ENCODE results near the gene HDAC4. TPM values are rescaled to one million over a fixed set of nuclear protein-coding genes. Genes with fewer than 3 reads are reported as not detected.

The HDAC4 gene
- total RNA-seq, 1 experiment from 2014 or later: 40.1 TPM

DNA sequence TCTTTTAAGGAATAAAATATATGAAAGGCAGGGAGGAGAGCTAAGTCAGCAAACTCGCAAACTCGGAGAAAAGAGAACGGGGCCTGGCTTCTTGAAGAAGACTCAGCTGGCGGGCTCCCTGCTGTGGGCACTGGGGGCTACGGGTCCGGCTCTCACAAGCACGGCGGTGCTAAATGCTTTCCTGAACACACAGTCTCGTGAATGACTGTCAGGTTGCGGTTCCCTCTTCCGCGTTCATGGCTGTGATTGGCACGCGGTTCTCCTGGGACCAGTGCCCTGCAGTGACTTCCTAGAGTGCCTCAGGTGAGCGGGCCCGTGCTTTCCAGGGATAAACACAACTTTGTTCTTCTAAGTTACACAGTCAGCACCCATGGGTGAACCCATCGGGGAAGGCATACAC lies 208.4 kb downstream of the HDAC4 start:
- Histone ChIP-seq H3K36me3 (ENCODE audit: control insufficient read depth, insufficient read depth, low read length) (no peaks in the 10 kb centered on the region), H3K9me3 (ENCODE audit: control insufficient read depth, insufficient read depth, low read depth, low read length) (no peaks in the 10 kb centered on the region), H3K27me3 (ENCODE audit: control insufficient read depth, insufficient read depth, low read length) (no peaks in the 10 kb centered on the region), H3K27ac (ENCODE audit: low read length) (no peak overlapping the region), H3K4me3 (ENCODE audit: low read depth in 2 of 2, low read length in 2 of 2) (no peak overlapping the region), H3K4me1 (ENCODE audit: control insufficient read depth, insufficient read depth, low read length) (no peaks in the 10 kb centered on the region)
- POLR2A ChIA-PET: no interaction called here
- in situ Hi-C loops (cut with HindIII; ENCODE audit: low pct_unique_long_range_greater_than_20kb, low sequenced_read_pairs): no loop called here
- DNase-seq (ENCODE audit: low read depth, low spot score) (no peak), ATAC-seq (no peak)
- TF ChIP-seq, protein P1, sequence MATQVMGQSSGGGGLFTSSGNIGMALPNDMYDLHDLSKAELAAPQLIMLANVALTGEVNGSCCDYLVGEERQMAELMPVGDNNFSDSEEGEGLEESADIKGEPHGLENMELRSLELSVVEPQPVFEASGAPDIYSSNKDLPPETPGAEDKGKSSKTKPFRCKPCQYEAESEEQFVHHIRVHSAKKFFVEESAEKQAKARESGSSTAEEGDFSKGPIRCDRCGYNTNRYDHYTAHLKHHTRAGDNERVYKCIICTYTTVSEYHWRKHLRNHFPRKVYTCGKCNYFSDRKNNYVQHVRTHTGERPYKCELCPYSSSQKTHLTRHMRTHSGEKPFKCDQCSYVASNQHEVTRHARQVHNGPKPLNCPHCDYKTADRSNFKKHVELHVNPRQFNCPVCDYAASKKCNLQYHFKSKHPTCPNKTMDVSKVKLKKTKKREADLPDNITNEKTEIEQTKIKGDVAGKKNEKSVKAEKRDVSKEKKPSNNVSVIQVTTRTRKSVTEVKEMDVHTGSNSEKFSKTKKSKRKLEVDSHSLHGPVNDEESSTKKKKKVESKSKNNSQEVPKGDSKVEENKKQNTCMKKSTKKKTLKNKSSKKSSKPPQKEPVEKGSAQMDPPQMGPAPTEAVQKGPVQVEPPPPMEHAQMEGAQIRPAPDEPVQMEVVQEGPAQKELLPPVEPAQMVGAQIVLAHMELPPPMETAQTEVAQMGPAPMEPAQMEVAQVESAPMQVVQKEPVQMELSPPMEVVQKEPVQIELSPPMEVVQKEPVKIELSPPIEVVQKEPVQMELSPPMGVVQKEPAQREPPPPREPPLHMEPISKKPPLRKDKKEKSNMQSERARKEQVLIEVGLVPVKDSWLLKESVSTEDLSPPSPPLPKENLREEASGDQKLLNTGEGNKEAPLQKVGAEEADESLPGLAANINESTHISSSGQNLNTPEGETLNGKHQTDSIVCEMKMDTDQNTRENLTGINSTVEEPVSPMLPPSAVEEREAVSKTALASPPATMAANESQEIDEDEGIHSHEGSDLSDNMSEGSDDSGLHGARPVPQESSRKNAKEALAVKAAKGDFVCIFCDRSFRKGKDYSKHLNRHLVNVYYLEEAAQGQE (IDR thresholded peaks at IDR 0.05; ENCODE audit: insufficient read depth in 1 of 2, low read depth in 2 of 2, low read length in 1 of 2): no peak
- TF ChIP-seq, protein P2, sequence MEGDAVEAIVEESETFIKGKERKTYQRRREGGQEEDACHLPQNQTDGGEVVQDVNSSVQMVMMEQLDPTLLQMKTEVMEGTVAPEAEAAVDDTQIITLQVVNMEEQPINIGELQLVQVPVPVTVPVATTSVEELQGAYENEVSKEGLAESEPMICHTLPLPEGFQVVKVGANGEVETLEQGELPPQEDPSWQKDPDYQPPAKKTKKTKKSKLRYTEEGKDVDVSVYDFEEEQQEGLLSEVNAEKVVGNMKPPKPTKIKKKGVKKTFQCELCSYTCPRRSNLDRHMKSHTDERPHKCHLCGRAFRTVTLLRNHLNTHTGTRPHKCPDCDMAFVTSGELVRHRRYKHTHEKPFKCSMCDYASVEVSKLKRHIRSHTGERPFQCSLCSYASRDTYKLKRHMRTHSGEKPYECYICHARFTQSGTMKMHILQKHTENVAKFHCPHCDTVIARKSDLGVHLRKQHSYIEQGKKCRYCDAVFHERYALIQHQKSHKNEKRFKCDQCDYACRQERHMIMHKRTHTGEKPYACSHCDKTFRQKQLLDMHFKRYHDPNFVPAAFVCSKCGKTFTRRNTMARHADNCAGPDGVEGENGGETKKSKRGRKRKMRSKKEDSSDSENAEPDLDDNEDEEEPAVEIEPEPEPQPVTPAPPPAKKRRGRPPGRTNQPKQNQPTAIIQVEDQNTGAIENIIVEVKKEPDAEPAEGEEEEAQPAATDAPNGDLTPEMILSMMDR (IDR thresholded peaks at IDR 0.05): no peak
- no peak for TF ChIP-seq SIN3A (IDR thresholded peaks at IDR 0.05; ENCODE audit: borderline replicate concordance, insufficient read depth, low read depth, low read length)
- intact Hi-C loops (cut with micrococcal nuclease; ENCODE audit: unreplicated experiment): no loop called here
- CTCF ChIA-PET: no interaction called here
- no TSS peak for BruUV-seq (replicated peaks)

DNA sequence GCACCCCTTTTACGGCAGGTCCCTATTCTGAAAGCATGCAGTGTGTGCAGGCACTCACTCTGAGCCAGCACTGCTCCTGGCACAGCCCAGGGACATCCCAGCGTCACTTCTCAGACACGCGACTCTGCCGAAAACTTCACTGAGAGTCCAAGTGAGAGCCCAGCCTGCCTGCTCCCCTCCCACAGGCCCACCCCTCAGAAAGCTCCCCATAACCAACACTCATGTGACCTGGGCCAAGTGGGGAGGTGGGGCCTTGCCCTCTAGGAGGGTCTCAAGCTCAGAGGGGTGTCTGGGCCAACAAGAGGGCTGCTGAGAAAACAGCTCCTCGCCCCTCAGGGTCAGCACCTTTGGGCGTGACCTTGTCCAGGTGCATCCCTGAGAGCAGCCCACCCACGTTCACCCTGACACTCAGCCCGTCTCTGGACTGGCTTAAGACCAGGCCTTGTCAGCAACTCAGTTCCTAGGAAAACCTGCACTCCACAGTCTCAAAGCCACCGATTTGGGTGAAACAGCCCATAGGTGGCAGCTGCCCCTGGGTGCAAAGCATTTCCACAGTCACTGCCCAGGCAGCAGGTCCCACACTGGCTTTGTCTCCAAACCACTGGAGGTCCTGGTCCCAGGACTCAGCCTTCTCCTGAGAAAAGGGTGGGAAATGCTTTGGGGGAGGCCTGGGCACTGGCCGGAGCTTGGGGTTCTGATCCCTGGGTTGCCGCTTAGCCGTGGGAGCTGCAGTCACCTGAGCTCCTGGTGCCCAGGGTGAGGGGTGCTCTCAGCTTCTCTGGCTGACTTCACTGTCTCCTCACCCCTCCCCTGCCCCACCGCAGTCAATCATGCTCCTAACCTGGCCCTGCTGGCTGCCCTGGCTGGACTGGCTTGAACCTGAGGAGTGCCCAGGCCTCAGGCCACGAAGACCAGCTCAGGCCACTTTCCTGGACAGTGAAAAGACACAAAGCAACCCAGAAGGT lies 209.6 kb downstream of the HDAC4 start:
- no peak overlapping the region for H3K27ac ChIP-seq (ENCODE audit: low read length)
- H3K36me3 ChIP-seq (ENCODE audit: control insufficient read depth, insufficient read depth, low read length): no peaks in the 10 kb centered on the region
- ChIA-PET POLR2A (no interaction called here), CTCF (no interaction called here)
- no peak overlapping the region for H3K4me3 ChIP-seq (ENCODE audit: low read depth in 2 of 2, low read length in 2 of 2)
- BruUV-seq (replicated peaks): no TSS peak
- ATAC-seq (no peak), DNase-seq (ENCODE audit: low read depth, low spot score) (no peak)
- H3K4me1 ChIP-seq (ENCODE audit: control insufficient read depth, insufficient read depth, low read length): no peaks in the 10 kb centered on the region
- H3K27me3 ChIP-seq (ENCODE audit: control insufficient read depth, insufficient read depth, low read length): no peaks in the 10 kb centered on the region
- in situ Hi-C loops (cut with HindIII; ENCODE audit: low pct_unique_long_range_greater_than_20kb, low sequenced_read_pairs) (no loop called here), intact Hi-C loops (cut with micrococcal nuclease; ENCODE audit: unreplicated experiment) (no loop called here)
- TF ChIP-seq TCF7L2 (IDR thresholded peaks at IDR 0.05; ENCODE audit: low read depth, low read length): no peak
- TF ChIP-seq, protein P1 (IDR thresholded peaks at IDR 0.05; ENCODE audit: insufficient read depth in 1 of 2, low read depth in 2 of 2, low read length in 1 of 2): no peak
- TF ChIP-seq, protein P2 (IDR thresholded peaks at IDR 0.05): no peak
- TF ChIP-seq POLR2AphosphoS5 (IDR thresholded peaks at IDR 0.05; ENCODE audit: low read depth, low read length): no peak
- TF ChIP-seq SIN3A (IDR thresholded peaks at IDR 0.05; ENCODE audit: borderline replicate concordance, insufficient read depth, low read depth, low read length): no peak
- no peaks in the 10 kb centered on the region for H3K9me3 ChIP-seq (ENCODE audit: control insufficient read depth, insufficient read depth, low read depth, low read length)
